Measurements from ENCODE around the gene FBXL16. TPM values are rescaled to one million over a fixed set of nuclear protein-coding genes. Genes with fewer than 3 reads are reported as not detected.

FBXL16 gene
- total and polyA plus RNA-seq, 2 of the 13 experiments (the other 11 are each of a cell fraction or from before 2014, with no cell fraction given) = 0.22 to 2.0 TPM

- TF ChIP-seq ZFX (CRISPR knock-in tag; IDR thresholded peaks at IDR 0.05; ENCODE audit: low read depth) (0 out of 2 replicates have a peak, but pooled peaks have one; percentile 21), ZBTB14 (CRISPR knock-in tag; IDR thresholded peaks at IDR 0.05) (peak; percentile 60), ZFY (CRISPR knock-in tag; IDR thresholded peaks at IDR 0.05) (peak; percentile 36; the same call in 1 of the 2 replicates), ZBTB1 (CRISPR knock-in tag; IDR thresholded peaks at IDR 0.05; ENCODE audit: borderline replicate concordance) (no peak), ZNF615 (CRISPR knock-in tag; IDR thresholded peaks at IDR 0.05; ENCODE audit: borderline replicate concordance) (no peak), ZNF687 (CRISPR knock-in tag; IDR thresholded peaks at IDR 0.05) (peak; percentile 48), ZNF800 (CRISPR knock-in tag; IDR thresholded peaks at IDR 0.05) (0 out of 2 replicates have a peak, but pooled peaks have one; percentile 27), ZNF710 (CRISPR knock-in tag; IDR thresholded peaks at IDR 0.05; ENCODE audit: borderline replicate concordance) (0 out of 2 replicates have a peak, but pooled peaks have one; percentile 34), ZNF670 (CRISPR knock-in tag; IDR thresholded peaks at IDR 0.05; ENCODE audit: borderline replicate concordance) (no peak)
Measured at GRCh38 chr16:694187-694862, 11.3 kb downstream of the FBXL16 start (continued).
